HCT116 (cell line): ENCODE data around the gene ARHGAP10. TPM values are rescaled to one million over a fixed set of nuclear protein-coding genes. Genes with fewer than 3 reads are reported as not detected.

ENCODE experiments used
- ATAC-seq: fragments of 200-7000 bp; cut with Tn5 transposase; 2 replicates; pipeline ENCODE4 v1.9.1; 2020; ENCODE audit warnings: mild to moderate bottlenecking, moderate library complexity
- BruUV-seq: library from RNA; stranded (reverse); fragments of 400-500 nt; replicated peaks from 2 replicates; lab custom pipeline; 2021; lab: Mats Ljungman, UMichigan
- CTCF ChIA-PET: fragments of 300-600 bp; sonication (Branson Sonifier 250); formaldehyde crosslinking; loops from one replicate; lab custom pipeline; 2021; ENCODE audit warnings: antibody characterized with exemption; lab: Charles Lee
- POLR2A ChIA-PET: fragments of 300-600, 350-600 bp; sonication (Branson Sonifier 250); formaldehyde crosslinking; loops from one replicate; lab custom pipeline; 2021; ENCODE audit warnings: antibody characterized with exemption; lab: Charles Lee
- RAD21 ChIA-PET, 2 experiments: fragments of 300-600 bp; sonication (Branson Sonifier 250); formaldehyde crosslinking; loops; one replicate each; lab custom pipeline; 2023; ENCODE audit warnings: low total read pairs in 2 of 2; ENCODE audit not compliant: uncharacterized antibody in 2 of 2, unreplicated experiment in 2 of 2, low non-redundant PET in 1 of 2; lab: Charles Lee
- DNase-seq: peaks from one replicate; pipeline ENCODE4 v3.0.0-alpha.2; 2010; ENCODE audit warnings: low read depth, low spot score
- H2AFZ ChIP-seq: fragments of 200-600 bp; shearing (Covaris generic), sonication (generic); 2 replicates; pipeline ENCODE4 v1.6.1; 2017; ENCODE audit warnings: low read depth, mixed run types, mixed read lengths, antibody characterized with exemption, low read length; ENCODE audit not compliant: poor library complexity, severe bottlenecking
- H3K27ac ChIP-seq: 2 replicates; pipeline ENCODE4 v1.5.1; 2012; ENCODE audit warnings: low read depth, low read length
- H3K27me3 ChIP-seq: fragments of 200-600 bp; sonication (generic); 2 replicates; pipeline ENCODE4 v1.6.1; 2016; ENCODE audit warnings: mixed run types, low read length, mixed read lengths; ENCODE audit not compliant: insufficient read depth
- H3K36me3 ChIP-seq, 2 experiments: fragments of 200-500 bp in 1 of 2; fragments of 200-600 bp in 1 of 2; sonication (Bioruptor generic) in 1 of 2; sonication (generic) in 1 of 2; 2 replicates each; pipeline versions ENCODE4 v1.5.1 to v1.6.1; 2014 to 2016; ENCODE audit warnings: low read length in 2 of 2, inconsistent platforms in 1 of 2, mixed read lengths in 1 of 2, mixed run types in 1 of 2; ENCODE audit not compliant: insufficient read depth in 2 of 2, control insufficient read depth in 1 of 2
- H3K4me1 ChIP-seq, 2 experiments: fragments of 200-600 bp in 1 of 2; sonication (generic) in 1 of 2; 2 replicates each; pipeline versions ENCODE4 v1.5.1 to v1.6.1; 2012 to 2017; ENCODE audit warnings: low read length in 2 of 2, inconsistent platforms in 1 of 2, mild to moderate bottlenecking in 1 of 2, mixed read lengths in 1 of 2, mixed run types in 1 of 2, moderate library complexity in 1 of 2; ENCODE audit not compliant: insufficient read depth in 2 of 2, control insufficient read depth in 1 of 2
- H3K4me2 ChIP-seq: fragments of 200-600 bp; sonication (generic); 2 replicates; pipeline ENCODE4 v1.6.1; 2017; ENCODE audit warnings: mixed run types, low read length, mixed read lengths
- H3K4me3 ChIP-seq, 2 experiments: fragments of 200-600 bp in 1 of 2; sonication (generic) in 1 of 2; replicated peaks in 1 of 2; 2 replicates each; pipeline ENCODE4 v1.5.1; 2011 to 2016; ENCODE audit warnings: low read length in 2 of 2, control low read depth in 1 of 2, low read depth in 1 of 2, mild to moderate bottlenecking in 1 of 2, mixed read lengths in 1 of 2, mixed run types in 1 of 2
- H3K79me2 ChIP-seq: fragments of 200-600 bp; sonication (generic); 2 replicates; pipeline ENCODE4 v1.6.1; 2017; ENCODE audit warnings: mild to moderate bottlenecking, mixed run types, low read length, moderate library complexity, mixed read lengths; ENCODE audit not compliant: insufficient read depth
- H3K9ac ChIP-seq: fragments of 200-600 bp; sonication (generic); 2 replicates; pipeline ENCODE4 v1.6.1; 2016; ENCODE audit warnings: low read length, mixed read lengths
- H3K9me2 ChIP-seq: fragments of 200-600 bp; sonication (generic), shearing (Covaris generic); 2 replicates; pipeline ENCODE4 v1.6.1; 2017; ENCODE audit warnings: mixed run types, mild to moderate bottlenecking, moderate library complexity; ENCODE audit not compliant: insufficient read depth
- H3K9me3 ChIP-seq, 2 experiments: fragments of 200-500 bp in 1 of 2; fragments of 200-600 bp in 1 of 2; sonication (Bioruptor generic) in 1 of 2; sonication (generic) in 1 of 2; 2 replicates each; pipeline ENCODE4 v1.6.1; 2014 to 2017; ENCODE audit warnings: low read length in 2 of 2, mixed read lengths in 2 of 2, inconsistent platforms in 1 of 2, low read depth in 1 of 2, mild to moderate bottlenecking in 1 of 2, mixed run types in 1 of 2, moderate library complexity in 1 of 2; ENCODE audit not compliant: control insufficient read depth in 1 of 2, insufficient read depth in 1 of 2
- H4K20me1 ChIP-seq: fragments of 200-600 bp; sonication (generic), shearing (Covaris generic); 2 replicates; pipeline ENCODE4 v1.6.1; 2017; ENCODE audit warnings: mixed run types, mild to moderate bottlenecking, moderate library complexity; ENCODE audit not compliant: insufficient read depth
- CTCF ChIP-seq, 3 experiments: fragments of 200-600 bp in 1 of 3; sonication (generic) in 1 of 3; IDR thresholded peaks in 2 of 3; conservative IDR thresholded peaks in 1 of 3; 2 replicates each; pipeline ENCODE4 v1.5.1; 2012 to 2017; ENCODE audit warnings: low read depth in 2 of 3, low read length in 2 of 3, antibody characterized with exemption in 1 of 3, borderline replicate concordance in 1 of 3, control low read depth in 1 of 3, mild to moderate bottlenecking in 1 of 3, mixed read lengths in 1 of 3, mixed run types in 1 of 3, moderate library complexity in 1 of 3; ENCODE audit not compliant: insufficient read depth in 1 of 3
- EZH2 ChIP-seq: fragments of 200-600 bp; sonication (generic); IDR thresholded peaks from 2 replicates; pipeline ENCODE4 v1.6.1; 2017; ENCODE audit warnings: antibody characterized with exemption, mixed run types
- EZH2phosphoT487 ChIP-seq: fragments of 200-600 bp; IDR thresholded peaks from 2 replicates; pipeline ENCODE4 v1.6.1; 2018; ENCODE audit warnings: antibody characterized with exemption, borderline replicate concordance
- FOSL1 ChIP-seq: IDR thresholded peaks from 2 replicates; pipeline ENCODE4 v1.6.1; 2012; ENCODE audit warnings: low read depth
- MAX ChIP-seq: IDR thresholded peaks from 2 replicates; pipeline ENCODE4 v1.6.1; 2012
- POLR2A ChIP-seq: IDR thresholded peaks from 2 replicates; pipeline ENCODE4 v1.7.0; 2011; ENCODE audit warnings: borderline replicate concordance; ENCODE audit not compliant: insufficient read depth, insufficient read length; ENCODE audit errors: extremely low read depth
- POLR2AphosphoS5 ChIP-seq: IDR thresholded peaks from 2 replicates; pipeline ENCODE4 v1.6.1; 2011; ENCODE audit warnings: mild to moderate bottlenecking, low read depth, low read length, moderate library complexity
- SP1 ChIP-seq: IDR thresholded peaks from 2 replicates; pipeline ENCODE4 v1.6.1; 2012; ENCODE audit warnings: low read depth
- SRF ChIP-seq: IDR thresholded peaks from 2 replicates; pipeline ENCODE4 v1.6.1; 2012; ENCODE audit warnings: low read depth
- ZBTB33 ChIP-seq: IDR thresholded peaks from 2 replicates; pipeline ENCODE4 v1.6.1; 2011; ENCODE audit warnings: mild to moderate bottlenecking, low read length, moderate library complexity; ENCODE audit not compliant: insufficient replicate concordance; ENCODE audit errors: extremely low read depth
- ZFX ChIP-seq: fragments of 450-650 bp; IDR thresholded peaks from 2 replicates; pipeline ENCODE4 v1.6.1; 2017
- intact Hi-C: fragments of 100-400 bp; cut with micrococcal nuclease; formaldehyde crosslinking; loops from 2 replicates; pipeline ENCODE4 v1.10.0; 2022
- total RNA-seq: library from RNA; stranded (reverse); gene quantifications from one replicate; pipeline ENCODE4 v1.2.1, GENCODE V29; 2021; ENCODE audit not compliant: unreplicated experiment
- TF ChIP-seq, protein P1 (sequence below): IDR thresholded peaks from 2 replicates; pipeline ENCODE4 v1.6.1; 2012; ENCODE audit warnings: low read depth

ARHGAP10 gene
- total RNA-seq, 1 experiment from 2014 or later = 24.7 TPM

GRCh38 chr4:148016063-148016637 lies 284.3 kb downstream of the ARHGAP10 start:
- ATAC-seq (no peak), DNase-seq (no peak)
- H3K4me1 ChIP-seq = no peaks in the 10 kb centered on the region
- H2AFZ ChIP-seq = no peak overlapping the region
- no peak overlapping the region for H3K4me3 ChIP-seq
- ChIA-PET POLR2A (no interaction called here), CTCF (no interaction called here), RAD21 (no interaction called here)
- no peak overlapping the region for H3K9ac ChIP-seq
- no peaks in the 10 kb centered on the region for H4K20me1 ChIP-seq
- no peak overlapping the region for H3K27ac ChIP-seq
- intact Hi-C loops = no loop called here
- no peaks in the 10 kb centered on the region for H3K9me3 ChIP-seq
- no peaks in the 10 kb centered on the region for H3K36me3 ChIP-seq
- no peak overlapping the region for H3K4me2 ChIP-seq
- no TSS peak for BruUV-seq
- no peaks in the 10 kb centered on the region for H3K27me3 ChIP-seq
- TF ChIP-seq ZBTB33 (no peak), SP1 (no peak), FOSL1 (no peak), EZH2 (no peak), POLR2A (no peak), CTCF (IDR thresholded peaks at IDR 0.05 in 2 of 3, conservative IDR thresholded peaks at IDR 0.05 in 1 of 3; ENCODE audit: borderline replicate concordance in 1 of 3, insufficient read depth in 1 of 3, low read depth in 2 of 3, low read length in 2 of 3) (no peak), SRF (no peak), POLR2AphosphoS5 (no peak), ZFX (no peak), EZH2phosphoT487 (no peak), MAX (no peak)
- TF ChIP-seq, protein P1, sequence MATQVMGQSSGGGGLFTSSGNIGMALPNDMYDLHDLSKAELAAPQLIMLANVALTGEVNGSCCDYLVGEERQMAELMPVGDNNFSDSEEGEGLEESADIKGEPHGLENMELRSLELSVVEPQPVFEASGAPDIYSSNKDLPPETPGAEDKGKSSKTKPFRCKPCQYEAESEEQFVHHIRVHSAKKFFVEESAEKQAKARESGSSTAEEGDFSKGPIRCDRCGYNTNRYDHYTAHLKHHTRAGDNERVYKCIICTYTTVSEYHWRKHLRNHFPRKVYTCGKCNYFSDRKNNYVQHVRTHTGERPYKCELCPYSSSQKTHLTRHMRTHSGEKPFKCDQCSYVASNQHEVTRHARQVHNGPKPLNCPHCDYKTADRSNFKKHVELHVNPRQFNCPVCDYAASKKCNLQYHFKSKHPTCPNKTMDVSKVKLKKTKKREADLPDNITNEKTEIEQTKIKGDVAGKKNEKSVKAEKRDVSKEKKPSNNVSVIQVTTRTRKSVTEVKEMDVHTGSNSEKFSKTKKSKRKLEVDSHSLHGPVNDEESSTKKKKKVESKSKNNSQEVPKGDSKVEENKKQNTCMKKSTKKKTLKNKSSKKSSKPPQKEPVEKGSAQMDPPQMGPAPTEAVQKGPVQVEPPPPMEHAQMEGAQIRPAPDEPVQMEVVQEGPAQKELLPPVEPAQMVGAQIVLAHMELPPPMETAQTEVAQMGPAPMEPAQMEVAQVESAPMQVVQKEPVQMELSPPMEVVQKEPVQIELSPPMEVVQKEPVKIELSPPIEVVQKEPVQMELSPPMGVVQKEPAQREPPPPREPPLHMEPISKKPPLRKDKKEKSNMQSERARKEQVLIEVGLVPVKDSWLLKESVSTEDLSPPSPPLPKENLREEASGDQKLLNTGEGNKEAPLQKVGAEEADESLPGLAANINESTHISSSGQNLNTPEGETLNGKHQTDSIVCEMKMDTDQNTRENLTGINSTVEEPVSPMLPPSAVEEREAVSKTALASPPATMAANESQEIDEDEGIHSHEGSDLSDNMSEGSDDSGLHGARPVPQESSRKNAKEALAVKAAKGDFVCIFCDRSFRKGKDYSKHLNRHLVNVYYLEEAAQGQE = no peak
- no peaks in the 10 kb centered on the region for H3K9me2 ChIP-seq
- no peaks in the 10 kb centered on the region for H3K79me2 ChIP-seq
